HL-60/S4 treated with phorbol 12-myristate 13-acetate at 8.2 ng/mL for 4 days and 3 days (cell line): ENCODE results near the gene WASF2.
"Not testable (repeated sequence)": the region's sequence is repeated elsewhere in the genome, so short reads cannot be mapped to it uniquely, and the experiment has no call there.

ENCODE experiments used
- in situ Hi-C: fragments of 300-500 bp; cut with MboI; formaldehyde crosslinking; loops from 2 replicates; pipeline ENCODE4 v1.15.0; 2022; ENCODE audit warnings: low sequenced_read_pairs

WASF2 gene

DNA sequence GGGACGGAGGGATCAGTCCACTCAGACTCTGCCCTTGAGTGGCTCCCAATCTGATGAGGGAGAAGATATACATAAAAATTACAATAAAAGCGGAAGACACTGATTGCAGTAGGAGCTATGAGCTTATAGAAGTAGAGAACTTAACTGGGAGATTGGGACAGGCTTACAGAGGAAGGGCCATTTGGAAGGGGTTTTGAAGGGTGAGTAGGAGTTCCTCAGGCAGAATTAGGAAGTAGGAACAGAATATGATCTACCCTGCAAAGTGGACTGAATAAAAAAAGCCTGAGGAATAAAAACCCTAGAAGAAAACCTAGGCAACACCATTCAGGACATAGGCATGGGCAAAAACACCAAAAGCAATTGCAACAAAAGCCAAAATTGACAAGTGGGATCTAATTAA is 9.2 kb upstream of the WASF2 start:
- in situ Hi-C loops = no loop called here

DNA sequence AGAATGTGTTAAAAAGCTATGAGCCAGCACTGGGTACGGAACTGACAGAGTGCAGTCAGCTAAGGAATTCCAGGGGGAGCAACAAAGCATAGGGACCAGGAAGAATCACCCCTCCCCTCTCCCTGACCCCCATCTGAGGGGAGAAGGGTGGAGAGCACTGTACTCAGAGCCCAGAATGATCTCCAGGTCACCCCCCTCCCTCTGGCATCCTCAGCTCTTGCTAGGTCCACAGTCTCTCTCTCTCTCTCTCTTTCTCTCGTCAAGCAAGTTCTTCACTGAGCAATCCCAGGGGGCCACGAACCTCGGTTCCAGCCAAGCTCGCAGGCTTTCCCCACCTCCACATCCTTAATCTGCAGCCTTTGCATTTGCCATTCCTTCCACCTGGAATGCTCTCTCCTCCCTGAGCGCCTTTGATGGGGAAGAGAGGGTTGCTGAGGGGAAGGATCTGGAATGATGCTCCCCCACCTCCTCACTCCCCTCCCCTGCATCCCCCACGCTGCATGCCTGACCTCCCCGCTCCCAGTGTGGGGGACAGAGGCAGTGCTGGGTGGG is 6.7 kb upstream of the WASF2 start:
- in situ Hi-C loops = no loop called here

- in situ Hi-C loops = no loop called here
Measured at GRCh38 chr1:27492796-27493195, 2.8 kb upstream of the WASF2 start.

DNA sequence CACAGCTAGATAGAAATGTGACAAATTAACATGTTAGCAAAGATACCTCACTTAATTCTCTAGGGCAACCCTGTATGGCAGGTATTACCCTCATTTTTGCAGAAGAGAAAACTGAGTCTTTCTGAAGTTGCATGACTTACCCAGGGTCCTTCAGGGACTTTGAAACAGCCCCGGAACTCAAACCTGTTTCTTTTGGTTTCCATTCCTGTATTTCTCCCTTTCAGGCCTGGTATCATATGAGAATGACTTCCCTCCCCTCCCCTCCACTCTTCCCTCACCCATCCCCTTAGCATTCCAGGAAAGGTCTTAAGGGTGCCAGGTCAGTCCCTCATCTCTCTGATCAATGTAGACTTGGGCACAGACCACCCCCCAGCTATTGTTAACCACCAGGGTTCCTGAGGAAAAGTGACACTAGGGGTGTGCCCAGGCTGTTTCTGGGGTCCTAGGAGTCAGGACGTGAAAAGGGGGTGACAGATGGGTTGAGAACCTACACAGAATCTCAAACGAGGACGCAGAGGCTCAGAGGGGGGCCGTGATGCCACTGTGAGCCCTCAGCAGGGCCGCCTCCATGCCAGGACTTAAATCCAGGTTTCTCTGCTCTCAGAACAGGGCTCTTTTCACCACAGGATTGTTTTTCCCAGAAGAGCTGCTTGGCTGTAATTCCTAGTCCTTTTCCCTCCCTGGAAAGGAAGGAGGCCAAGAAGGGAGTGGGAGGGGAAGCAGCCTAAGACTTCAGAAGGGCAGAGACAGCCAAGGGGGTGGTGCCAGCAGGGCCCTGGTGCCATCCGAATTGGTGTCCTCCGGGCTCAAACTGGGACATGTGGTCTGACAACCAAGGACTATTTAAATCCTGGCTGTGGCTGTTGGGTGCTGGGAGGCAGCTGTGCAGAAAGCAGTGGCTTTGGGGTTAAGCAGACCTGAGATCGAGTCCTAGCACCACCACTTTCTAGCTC is 2.1 kb upstream of the WASF2 start:
- in situ Hi-C loops = no loop called here

DNA sequence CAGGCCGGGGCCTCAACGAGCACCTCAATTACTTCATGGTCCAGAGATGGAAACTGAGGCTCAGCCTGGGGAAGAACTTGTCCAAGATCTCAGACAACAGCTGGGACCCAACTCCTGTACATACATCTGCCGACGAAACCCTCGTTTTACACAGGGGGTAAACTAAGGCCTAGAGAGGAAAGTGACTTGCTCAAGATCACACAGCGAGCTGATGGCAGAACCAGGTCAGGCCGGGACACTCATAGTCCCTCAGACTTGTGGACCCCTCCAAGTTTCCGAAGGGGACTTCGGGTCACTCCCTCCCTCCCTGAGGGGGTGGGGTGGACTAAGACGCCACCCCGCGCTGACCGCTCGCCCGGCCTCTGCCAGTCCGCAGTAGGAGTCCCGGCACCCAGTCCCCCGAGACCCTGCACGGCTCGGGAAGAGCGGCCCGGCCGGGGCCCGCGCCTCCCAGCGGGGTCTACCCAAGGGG is 430 bp downstream of the WASF2 start:
- in situ Hi-C loops = no loop called here

GRCh38 chr1:27487966-27488884 is 1.7 kb downstream of the WASF2 start:
- in situ Hi-C loops = no loop called here

DNA sequence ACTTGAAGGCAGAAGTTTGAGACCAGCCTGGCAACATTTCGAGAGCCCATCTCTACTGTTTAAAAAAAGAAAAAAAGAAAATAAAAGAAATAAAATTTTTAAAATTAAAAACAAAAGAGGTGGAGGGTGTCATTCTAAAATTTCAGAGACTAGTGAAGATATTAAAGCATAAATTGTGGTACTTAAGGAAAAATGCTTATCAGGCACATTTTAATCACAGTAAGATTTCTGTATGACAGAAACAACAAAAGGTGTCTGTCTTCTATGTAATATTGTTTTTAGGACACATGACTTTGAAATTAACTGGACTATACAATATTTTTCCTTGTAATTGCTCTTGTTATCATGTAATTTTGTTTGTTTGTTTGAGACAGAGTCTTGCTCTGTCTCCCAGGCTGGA is 4.6 kb downstream of the WASF2 start:
- in situ Hi-C loops = no loop called here

- in situ Hi-C loops = no loop called here
Measured at GRCh38 chr1:27483659-27484058, 6.3 kb downstream of the WASF2 start.

GRCh38 chr1:27481994-27482620 is 7.9 kb downstream of the WASF2 start:
- in situ Hi-C loops = no loop called here

DNA sequence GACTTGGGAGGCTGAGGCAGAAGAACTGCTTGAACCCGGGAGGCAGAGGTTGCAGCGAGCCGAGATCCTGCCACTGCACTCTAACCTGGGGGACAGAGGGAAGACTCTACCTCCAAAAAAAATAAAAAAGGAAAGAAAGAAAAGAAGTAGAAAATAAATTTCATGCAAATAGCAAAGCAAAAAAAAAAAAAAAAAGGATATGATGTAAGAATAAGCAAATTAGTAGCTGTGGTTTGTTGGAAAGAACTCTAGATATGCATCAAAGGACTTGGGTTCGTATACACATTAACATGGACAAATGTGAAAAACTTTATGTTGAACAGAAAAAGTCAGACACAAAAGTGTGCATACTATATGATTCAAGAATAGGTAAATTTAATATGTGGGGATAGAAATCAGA is 11.9 kb downstream of the WASF2 start:
- in situ Hi-C loops = no loop called here

DNA sequence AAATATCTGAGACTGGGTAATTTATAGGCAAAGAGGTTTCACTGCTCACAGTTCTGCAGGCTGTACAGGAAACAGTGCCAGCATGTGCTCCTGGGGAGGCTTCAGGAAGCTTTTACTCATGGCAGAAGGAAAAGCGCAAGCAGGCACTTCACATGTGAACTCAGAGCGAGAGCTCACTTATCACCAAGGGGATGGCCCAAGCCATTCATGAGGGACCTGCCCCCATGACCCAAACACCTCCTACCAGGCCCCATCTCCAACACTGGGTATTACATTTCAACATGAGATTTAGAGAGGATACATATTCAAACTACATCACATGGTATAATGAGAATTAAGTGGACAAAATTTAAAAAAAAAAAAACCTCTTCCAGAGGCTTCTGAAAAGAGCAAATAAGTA is 13.7 kb downstream of the WASF2 start:
- in situ Hi-C loops = no loop called here

- in situ Hi-C loops = no loop called here
Measured at GRCh38 chr1:27475720-27476119, 14.2 kb downstream of the WASF2 start.

GRCh38 chr1:27473755-27474154 is 16.2 kb downstream of the WASF2 start:
- in situ Hi-C loops = no loop called here

- in situ Hi-C loops = not testable (repeated sequence)
Measured at GRCh38 chr1:27472098-27472497, 17.9 kb downstream of the WASF2 start.

DNA sequence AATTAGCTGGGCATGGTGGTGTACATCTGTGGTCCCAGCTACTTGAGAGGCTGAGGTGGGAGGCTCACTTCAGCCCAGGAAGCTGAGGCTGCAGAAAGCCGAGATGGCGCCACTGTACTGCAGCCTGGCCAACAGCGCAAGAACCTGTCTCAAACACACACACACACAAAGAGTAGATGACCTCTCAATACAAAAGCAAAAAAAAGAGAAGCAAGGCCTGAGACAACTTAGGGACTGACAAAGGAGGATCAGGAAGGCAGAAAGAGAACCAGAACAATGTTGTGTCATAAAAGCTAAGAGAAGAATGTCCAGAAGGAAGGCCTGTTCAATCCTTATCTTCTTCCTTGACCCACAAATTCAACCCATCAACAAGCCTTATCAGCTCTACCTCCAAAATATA is 18.5 kb downstream of the WASF2 start:
- in situ Hi-C loops = no loop called here

DNA sequence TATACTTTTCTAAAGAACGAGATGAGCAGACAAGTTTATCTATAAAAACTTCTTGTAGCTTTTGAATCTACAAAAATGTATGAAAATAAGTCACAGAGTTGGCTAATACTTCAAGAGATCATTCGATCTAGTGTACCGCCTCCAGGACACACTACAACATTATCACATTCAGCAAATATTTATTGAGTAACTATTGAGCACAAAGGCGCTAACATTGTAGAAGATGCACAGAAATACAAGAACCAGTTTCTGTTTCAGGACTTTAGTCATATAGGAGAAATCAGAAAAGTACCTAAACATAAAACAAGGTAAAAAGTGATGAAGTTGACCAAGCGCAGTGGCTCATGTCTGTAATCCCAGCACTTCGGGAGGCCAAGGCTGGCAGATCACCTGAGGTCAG is 20.6 kb downstream of the WASF2 start:
- in situ Hi-C loops = no loop called here

GRCh38 chr1:27468378-27468777 is 21.6 kb downstream of the WASF2 start:
- in situ Hi-C loops = not testable (repeated sequence)

- in situ Hi-C loops = no loop called here
Measured at GRCh38 chr1:27464926-27465647, 24.9 kb downstream of the WASF2 start.

DNA sequence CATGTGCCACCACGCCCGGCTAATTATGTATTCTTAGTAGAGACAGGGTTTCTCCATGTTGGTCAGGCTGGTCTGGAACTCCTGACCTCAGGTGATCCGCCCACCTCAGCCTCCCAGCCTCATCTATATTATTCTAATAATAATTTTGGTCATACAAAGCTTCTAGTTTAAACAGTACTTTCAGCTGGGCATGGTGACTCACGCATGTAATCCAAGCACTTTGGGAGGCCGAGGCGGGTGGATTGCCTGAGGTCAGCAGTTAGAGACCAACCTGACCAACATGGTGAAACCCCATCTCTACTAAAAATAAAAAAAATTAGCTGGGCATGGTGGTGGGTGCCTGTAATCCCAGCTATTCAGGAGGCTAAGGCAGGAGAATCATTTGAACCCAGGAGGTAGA is 26.1 kb downstream of the WASF2 start:
- in situ Hi-C loops = not testable (repeated sequence)

DNA sequence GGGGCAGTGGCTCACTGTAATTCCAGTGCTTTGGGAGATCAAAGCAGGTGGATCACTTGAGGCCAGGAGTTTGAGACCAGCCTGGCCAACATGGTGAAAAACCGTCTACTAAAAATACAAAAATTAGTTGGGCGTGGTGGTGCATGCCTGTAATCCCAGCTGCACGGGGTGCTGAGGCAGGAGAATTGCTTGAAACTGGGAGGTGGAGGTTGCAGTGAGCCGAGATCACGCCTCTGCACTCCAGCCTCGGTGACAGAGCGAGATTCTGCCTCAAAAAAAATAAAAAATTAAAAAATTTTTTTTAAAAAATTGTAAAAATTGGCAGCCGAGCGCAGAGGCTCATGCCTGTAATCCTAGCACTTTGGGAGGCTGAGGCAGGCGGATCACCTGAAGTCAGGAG is 31.4 kb downstream of the WASF2 start:
- in situ Hi-C loops = not testable (repeated sequence)
